Fibroblast of skin of abdomen (primary cell): Measurements from ENCODE around the gene TBC1D32.
"Not testable (repeated sequence)": the region's sequence is repeated elsewhere in the genome, so short reads cannot be mapped to it uniquely, and the experiment has no call there.

Experiments
- DNase-seq: peaks from one replicate; pipeline ENCODE4 v3.0.0-alpha.2; 2013

Gene TBC1D32

DNA sequence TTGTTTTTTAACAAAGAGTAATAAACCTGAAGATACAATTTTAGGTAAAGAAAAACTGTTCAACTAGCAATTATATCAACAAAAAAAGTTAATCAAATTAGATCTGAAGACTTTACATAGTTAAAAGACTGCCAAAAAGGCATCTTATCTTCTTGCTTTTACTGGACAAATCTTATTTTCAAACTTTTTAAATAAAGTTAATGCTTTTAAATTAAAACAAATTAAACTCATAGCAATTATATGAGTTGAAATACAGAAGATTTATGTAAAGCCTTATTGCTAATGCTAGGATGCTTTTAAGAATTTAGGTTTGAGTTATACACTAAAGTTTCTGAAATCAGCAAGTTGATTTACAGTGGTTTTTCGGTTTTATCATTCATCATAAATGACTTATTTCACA is 227.3 kb downstream of the TBC1D32 start:
- DNase-seq = no peak

DNA sequence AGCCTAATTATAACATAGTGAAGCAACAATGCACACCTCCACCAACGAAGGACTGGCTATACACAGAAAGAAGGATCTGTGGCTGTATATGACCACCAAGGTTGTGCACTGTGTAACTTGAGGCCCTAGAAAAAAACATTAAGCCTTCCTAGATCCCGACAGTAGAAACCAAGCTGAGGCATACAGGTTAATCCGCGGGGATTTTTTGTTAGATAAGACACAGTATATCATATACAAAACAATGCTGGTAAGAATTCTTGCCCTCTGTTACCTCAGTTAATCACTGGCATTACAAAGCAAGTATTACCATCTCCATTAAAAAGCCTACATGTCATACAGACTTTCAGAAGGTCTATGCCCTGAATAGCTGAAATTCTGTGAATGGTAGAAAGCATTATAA is 228.8 kb downstream of the TBC1D32 start:
- no peak for DNase-seq

DNA sequence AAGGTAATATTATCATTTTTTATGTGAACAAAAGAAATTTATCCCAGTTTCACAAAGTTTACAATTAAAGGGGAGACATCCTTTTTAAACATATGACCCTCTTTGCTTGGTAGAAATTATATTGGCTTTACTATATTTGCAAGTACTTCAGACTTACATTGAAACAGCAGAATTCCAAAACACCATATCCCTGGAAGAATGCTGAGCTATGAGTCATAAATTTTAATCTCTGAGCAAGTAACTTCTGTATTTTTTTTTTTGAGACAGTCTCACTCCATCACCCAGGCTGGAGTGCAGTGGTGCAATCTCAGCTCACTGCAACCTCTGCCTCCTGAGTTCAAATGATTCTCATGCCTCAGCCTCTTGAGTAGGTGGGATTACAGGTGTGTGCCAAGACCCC is 240.4 kb downstream of the TBC1D32 start:
- peak; percentile 63 for DNase-seq

DNA sequence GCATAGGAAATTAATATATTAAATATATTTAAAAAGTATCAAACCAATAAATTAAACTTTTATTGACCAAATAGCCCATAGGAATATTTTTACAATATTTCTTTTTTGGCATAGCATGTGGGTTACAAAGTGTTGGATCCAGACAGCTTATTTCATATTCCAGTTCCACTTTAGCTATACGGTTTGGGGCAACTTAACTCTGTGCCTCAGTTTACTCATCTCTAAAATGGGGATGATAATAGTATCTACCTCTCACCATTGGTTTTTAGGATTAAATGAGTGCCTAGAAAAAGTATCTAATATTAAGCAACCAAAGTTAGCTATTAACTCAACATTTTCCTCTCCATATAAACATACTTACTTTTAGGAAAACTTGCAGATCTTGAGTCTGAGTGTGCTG is 243.8 kb downstream of the TBC1D32 start:
- no peak for DNase-seq

DNA sequence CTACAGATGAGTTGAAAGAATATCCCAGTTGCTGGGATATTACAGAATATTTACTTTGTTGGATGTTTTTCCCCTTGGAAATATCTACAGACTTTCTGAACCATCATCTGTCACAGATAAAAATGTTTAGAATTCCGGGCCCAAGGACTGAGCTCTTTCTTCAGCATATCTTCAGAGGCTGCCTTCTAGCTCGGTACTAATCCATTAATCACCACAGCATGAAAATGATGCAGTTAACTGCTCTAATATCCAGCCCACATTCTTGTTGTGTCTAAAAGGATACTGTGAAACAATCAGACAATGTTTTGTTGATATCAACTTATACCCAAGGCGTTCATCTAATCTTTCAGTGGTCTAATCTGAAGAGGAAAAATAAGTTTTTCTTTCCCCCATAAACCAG is 247.4 kb downstream of the TBC1D32 start:
- DNase-seq = no peak

DNA sequence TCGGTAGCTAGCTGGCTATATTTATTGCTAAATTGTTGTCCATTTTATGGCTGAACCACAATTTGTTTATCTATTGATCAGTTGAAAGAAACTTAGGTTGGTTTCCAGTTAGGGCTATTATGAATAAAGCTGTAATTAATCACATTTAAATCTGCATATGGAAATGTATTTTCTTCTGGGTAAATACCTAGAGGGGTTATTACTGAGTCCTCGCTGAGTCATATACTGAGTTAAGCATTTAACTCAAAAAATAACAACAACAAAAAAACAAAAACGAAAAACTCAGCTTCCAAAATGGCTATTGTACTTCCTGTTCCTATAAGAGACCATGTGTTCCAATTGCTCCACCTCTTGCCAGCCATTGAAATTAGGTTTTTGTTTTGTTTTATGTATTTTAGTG is 258.2 kb downstream of the TBC1D32 start:
- no peak for DNase-seq

DNA sequence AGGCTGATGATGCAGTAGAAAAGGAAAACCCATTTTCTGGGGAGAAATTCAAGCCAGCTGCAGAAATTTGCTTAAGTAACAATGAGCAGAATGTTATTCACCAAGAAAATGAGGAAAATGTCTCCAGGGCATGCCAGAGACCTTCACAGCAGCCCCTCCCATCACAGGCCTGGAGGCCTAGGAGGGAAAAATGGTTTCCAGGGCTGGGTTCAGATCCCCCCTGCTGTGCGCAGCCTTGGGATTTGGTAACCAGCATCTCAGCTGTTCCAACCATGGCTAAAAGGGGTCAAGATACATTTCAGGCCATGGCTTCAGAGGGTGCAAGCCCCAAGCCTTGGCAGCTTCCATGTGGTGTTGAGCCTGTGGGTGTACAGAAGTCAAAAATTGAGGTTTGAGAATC is 265.5 kb downstream of the TBC1D32 start:
- not testable (repeated sequence) for DNase-seq

DNA sequence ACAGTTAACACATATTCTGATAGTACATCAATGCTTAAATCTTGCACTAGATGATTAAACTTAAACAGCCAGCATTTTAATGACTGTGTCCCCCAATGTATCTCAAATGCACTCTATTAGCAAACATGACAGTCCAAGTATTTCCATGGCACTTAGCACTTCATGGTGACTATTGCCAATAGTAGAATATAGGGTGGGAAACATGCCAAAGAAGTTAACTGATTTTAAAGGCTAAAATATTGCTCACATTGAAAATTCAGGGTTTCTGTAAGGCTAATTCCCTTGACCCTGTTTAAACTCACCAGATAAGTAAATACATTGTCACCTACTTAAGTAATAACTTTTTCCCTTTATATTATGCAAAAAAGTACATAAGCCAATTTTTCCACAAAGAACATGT is 266.9 kb downstream of the TBC1D32 start:
- no peak for DNase-seq

DNA sequence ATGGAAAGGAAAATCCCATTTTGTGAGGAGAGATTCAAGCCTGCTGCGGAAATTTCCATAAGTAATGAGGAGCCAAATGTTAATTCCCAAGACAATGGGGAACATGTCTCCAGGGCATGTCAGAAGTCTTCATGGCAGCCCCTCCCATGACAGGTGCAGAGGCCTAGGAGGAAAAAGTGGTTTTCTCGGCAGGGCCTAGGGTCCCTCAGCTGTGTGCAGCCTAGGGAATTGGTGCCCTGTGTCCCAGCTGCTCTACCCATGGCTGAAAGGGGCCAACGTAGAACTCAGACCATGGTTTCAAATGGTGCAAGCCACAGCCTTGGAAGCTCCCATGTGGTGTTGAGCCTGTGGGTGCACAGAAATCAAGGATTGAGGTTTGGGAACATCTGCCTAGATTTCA is 269.9 kb downstream of the TBC1D32 start:
- DNase-seq = no peak

DNA sequence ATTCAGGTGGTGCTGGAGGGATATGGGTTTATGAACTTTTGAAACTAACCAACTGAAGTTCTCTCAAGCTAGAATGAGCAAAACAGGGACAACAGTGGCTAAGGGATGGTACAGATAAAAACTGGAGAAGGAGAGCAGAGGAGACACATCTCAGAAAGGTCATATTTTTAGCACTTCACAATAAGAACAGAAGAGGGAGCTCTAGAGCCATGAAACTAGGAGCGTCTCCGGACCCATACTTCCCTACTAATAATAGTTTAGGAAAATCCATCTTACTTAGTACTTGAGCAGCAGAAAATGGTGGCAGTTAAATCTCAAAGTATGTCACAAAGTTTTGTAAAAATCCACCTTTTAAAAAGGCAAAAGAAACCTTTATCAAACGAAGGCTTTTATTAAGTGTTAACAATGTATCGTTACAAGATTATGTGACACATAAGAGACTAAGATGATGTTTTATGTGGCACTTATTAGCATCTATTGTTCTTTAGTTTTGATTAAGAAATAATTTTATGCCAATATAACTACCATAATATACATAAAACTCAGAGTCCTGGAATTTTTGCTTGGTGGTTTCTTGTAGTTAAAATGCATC is 278.6 kb downstream of the TBC1D32 start:
- peak; percentile 55 for DNase-seq

DNA sequence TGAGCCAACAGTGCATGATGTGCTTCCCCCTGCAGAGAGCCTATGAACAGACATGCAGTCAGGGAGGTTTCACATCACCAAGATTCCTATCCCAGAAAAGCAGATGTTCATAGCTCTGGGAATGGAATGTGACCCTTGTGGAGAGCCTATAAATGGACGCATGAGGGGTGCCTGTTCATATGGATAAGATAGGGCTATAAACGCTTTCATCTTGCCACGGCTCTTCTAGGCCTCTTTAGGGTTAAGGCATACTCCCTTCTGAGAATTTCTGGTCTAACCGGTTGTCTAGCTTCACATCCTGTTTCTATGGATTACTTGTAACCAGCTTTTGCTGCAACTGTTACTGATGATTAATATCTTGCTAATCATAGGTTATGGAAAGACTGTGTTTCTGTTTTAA is 285.7 kb downstream of the TBC1D32 start:
- DNase-seq = not testable (repeated sequence)

DNA sequence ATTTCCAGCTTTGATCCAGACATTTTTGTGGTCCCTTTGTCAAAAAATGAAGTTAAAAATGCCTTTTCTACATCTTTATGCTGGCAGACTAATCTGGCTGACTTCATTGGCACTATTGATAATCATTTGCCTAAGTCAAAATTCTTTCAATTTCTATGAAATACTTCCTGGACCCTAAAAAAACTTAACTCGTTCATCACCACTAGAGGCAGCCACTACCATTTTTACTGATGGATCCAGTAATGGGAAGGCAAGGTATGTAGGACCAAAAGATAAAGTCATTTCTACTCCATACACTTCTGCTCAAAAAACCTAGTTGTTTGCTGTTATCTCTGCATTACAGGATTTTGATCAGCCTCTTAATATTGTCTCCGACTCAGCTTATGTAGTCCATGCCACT is 289.4 kb downstream of the TBC1D32 start:
- not testable (repeated sequence) for DNase-seq

DNA sequence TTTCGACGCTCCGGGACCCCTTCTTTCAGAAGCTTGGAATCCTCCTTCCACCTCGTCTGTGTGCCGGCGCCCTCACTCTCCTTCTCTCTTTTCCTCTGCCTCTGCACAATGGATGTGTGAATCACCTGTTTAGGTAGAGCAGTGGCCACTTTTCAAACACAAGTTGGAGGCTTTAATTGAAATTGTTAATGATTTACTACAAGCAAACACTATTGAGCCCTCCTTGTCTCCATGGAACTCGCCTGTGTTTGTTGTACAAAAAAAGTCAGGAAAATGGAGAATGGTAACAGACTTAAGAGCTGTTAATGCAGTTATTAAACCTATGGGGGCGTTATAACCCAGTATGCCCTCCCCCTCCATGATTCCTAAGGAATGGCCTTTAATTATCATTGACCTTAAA is 290.6 kb downstream of the TBC1D32 start:
- DNase-seq = not testable (repeated sequence)

DNA sequence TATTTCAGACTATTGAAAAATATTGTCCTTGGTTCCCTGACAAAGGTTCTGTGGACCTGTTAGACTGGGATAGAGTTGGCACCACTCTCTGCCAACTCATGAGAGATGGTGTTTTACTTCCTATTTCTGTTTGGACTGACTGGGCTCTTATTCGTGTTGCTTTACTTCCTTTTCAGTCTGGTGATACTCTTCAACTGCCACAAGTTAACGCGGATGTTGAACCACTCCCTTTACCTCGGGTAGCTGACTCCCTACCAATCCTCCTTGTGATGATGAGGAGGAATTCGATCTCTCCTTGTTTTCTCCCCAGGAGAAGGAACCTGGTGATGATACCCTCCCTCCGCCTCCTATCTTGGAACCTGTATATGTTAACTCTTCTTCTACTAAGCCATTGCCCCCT is 291.1 kb downstream of the TBC1D32 start:
- not testable (repeated sequence) for DNase-seq

DNA sequence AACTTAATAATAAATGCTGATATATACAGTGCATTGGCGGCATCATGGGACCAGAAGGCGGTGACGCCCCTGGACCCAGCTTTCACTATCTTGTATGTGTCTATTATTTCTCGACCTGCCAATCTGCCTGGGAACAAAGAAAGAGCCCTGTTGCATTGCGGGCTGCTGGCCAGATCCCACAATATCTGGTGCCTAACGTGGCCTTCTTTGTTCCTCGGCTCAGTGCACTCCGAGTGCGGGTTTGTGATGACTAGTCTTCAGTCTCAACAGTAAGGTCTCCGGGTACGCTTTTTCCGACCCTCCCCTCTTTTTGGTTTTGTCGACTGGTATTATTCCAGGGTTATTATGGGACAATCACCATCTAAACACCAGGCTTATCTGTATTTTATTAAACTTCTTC is 291.5 kb downstream of the TBC1D32 start:
- no peak for DNase-seq

DNA sequence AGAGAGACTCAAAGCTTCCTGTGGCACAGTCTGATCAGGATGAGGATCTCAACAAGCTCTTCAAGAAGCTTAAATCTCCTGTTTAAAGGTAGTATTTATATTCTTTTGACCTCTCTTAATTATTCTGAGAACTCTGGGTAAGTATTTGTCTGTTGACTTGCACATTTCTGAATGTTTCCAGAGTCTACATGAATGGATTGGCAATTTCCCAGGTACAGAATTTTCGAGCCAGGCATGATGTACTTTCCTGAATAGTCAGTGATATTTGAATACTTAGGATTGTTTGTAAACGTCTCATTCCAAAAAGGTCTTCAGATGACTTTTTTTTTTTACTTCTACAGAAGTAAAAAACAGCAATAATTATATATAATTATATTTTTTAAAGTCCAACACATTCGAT is 293.4 kb downstream of the TBC1D32 start:
- no peak for DNase-seq

DNA sequence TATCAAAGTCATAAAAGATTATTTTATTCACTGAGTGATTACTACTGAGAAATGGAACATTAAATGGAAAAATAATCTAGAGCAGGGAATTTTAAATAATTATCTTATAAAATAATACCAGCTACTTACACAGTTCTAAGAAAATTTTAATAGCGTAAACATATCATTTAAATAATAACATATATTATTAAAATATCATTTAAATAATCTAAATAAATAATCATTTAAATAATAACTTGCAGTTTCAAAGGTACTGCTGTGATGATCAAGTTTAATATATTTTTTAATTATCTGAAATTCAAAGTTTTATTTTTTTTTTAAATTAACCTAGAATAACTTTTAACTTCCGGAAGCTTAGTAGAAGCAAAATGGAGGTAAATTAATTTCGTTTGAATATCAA is 301.2 kb downstream of the TBC1D32 start:
- DNase-seq = no peak

DNA sequence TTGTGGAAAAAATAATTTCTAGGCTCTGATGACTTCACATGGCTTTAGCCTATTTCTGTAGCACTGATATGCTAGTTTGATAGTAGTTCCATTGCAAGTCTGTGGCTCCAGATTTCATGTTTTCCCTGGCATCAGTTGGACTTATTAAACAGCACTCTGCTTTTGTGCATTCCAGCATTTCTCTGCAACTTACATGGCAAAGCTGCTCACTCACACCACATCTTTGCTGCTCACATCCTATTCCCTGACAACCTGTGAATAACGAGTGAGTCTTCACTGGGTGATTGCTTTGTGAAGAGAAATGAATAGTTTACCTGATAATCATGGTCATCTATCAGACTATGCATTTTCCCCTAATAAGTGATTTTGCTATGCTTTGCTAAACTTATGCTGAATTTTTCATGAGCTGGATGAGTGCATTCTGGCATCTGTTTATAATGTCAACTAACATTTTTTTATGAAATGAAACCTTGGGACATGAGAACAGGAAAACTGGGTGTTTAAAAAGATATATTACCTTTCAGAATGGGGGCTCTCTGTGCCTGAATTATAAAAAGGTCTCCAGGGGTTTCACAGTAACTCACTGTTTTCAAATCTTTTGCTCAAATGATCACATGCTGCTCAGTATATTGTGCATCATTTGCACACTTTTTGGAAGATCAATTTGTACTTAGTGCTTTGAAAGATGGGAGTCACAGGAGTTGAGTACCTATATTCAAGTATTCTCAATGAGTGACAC is 301.8 kb downstream of the TBC1D32 start:
- DNase-seq = no peak
